HFFc6 (cell line): Measurements from ENCODE around the gene C1QTNF7. TPM values are rescaled to one million over a fixed set of nuclear protein-coding genes. Genes with fewer than 3 reads are reported as not detected.

Experiments
- DNase-seq: peaks from one replicate; pipeline ENCODE4 v3.0.0-alpha.2; 2018
- H3K27ac Mint-ChIP-seq: 2 replicates; pipeline ENCODE4 v1.8.0; 2020; ENCODE audit warnings: mild to moderate bottlenecking, mixed read lengths
- H3K27me3 Mint-ChIP-seq: 2 replicates; pipeline ENCODE4 v1.8.0; 2021; ENCODE audit warnings: mild to moderate bottlenecking, moderate library complexity, mixed read lengths; ENCODE audit not compliant: insufficient read depth
- H3K36me3 Mint-ChIP-seq: 2 replicates; pipeline ENCODE4 v1.8.0; 2021; ENCODE audit warnings: low read depth, mixed read lengths
- H3K4me1 Mint-ChIP-seq: 2 replicates; pipeline ENCODE4 v1.8.0; 2020; ENCODE audit warnings: low read depth, mixed read lengths
- H3K4me3 Mint-ChIP-seq: 2 replicates; pipeline ENCODE4 v1.8.0; 2020; ENCODE audit warnings: mild to moderate bottlenecking, moderate library complexity, mixed read lengths
- H3K9me3 Mint-ChIP-seq: 2 replicates; pipeline ENCODE4 v1.8.0; 2020; ENCODE audit warnings: mild to moderate bottlenecking, mixed read lengths
- total RNA-seq, 6 experiments: library from RNA; stranded (reverse); fragmentation: NEBNext Ultra II Directional; extraction: Animal tissue kit (Norgen Biotek cat#: 25700); gene quantifications; 2 replicates in 1 of 6; 3 replicates in 5 of 6; pipeline ENCODE4 v1.2.3, GENCODE V29; 2021
- TF ChIP-seq, protein P1 (sequence below): fragments of 200-600 bp; sonication (generic); IDR thresholded peaks from 2 replicates; pipeline ENCODE4 v1.5.0; 2021; ENCODE audit warnings: antibody characterized with exemption, mild to moderate bottlenecking

C1QTNF7 gene
- total RNA-seq, 6 experiments from 2014 or later, result 0.15 TPM; not detected in 5

GRCh38 chr4:15493411-15493810, 65.6 kb downstream of the C1QTNF7 start:
- H3K9me3 Mint-ChIP-seq, result peaks cover 11% of the 10 kb centered on the region
- no peak for DNase-seq
- TF ChIP-seq, protein P1, sequence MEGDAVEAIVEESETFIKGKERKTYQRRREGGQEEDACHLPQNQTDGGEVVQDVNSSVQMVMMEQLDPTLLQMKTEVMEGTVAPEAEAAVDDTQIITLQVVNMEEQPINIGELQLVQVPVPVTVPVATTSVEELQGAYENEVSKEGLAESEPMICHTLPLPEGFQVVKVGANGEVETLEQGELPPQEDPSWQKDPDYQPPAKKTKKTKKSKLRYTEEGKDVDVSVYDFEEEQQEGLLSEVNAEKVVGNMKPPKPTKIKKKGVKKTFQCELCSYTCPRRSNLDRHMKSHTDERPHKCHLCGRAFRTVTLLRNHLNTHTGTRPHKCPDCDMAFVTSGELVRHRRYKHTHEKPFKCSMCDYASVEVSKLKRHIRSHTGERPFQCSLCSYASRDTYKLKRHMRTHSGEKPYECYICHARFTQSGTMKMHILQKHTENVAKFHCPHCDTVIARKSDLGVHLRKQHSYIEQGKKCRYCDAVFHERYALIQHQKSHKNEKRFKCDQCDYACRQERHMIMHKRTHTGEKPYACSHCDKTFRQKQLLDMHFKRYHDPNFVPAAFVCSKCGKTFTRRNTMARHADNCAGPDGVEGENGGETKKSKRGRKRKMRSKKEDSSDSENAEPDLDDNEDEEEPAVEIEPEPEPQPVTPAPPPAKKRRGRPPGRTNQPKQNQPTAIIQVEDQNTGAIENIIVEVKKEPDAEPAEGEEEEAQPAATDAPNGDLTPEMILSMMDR, result no peak
- peaks cover 51% of the 10 kb centered on the region for H3K36me3 Mint-ChIP-seq
- no peak overlapping the region for H3K27ac Mint-ChIP-seq
- peaks cover 5% of the 10 kb centered on the region; the same call in 1 of the 2 replicates for H3K27me3 Mint-ChIP-seq
- H3K4me1 Mint-ChIP-seq, result peaks cover 54% of the 10 kb centered on the region
- H3K4me3 Mint-ChIP-seq, result no peak overlapping the region

GRCh38 chr4:15495621-15496020, 67.8 kb downstream of the C1QTNF7 start:
- H3K4me1 Mint-ChIP-seq, result peaks cover 44% of the 10 kb centered on the region
- no peak overlapping the region for H3K4me3 Mint-ChIP-seq
- no peak overlapping the region for H3K27ac Mint-ChIP-seq
- H3K9me3 Mint-ChIP-seq, result peaks cover 8% of the 10 kb centered on the region
- peaks cover 37% of the 10 kb centered on the region for H3K36me3 Mint-ChIP-seq
- TF ChIP-seq, protein P1, result no peak
- no peak for DNase-seq
- H3K27me3 Mint-ChIP-seq, result peaks cover 6% of the 10 kb centered on the region

Other genes with a start within 250 kb of the C1QTNF7 start
- gene CC2D2A, start 41.8 kb downstream of the C1QTNF7 start, total RNA-seq, result 10 to 100 TPM; 19.1 to 26.5 (median 21.8) TPM
- 10 to 100 TPM; 35.8 to 40.5 (median 37.2) TPM for gene FBXL5, start 227.3 kb downstream of the C1QTNF7 start, total RNA-seq